HEK293 (cell line): ENCODE measurements around the gene HPX.

Experiments
- CTCF ChIA-PET: fragments of 350-600 bp; formaldehyde crosslinking; extraction: SDS; loops from one replicate; lab custom pipeline; 2021; ENCODE audit warnings: antibody characterized with exemption; lab: Yijun Ruan, JAX
- POLR2A ChIA-PET: fragments of 300-600 bp; formaldehyde crosslinking; extraction: SDS; loops from one replicate; lab custom pipeline; 2020; ENCODE audit warnings: antibody characterized with exemption, inconsistent platforms; lab: Yijun Ruan, JAX
- H3K27ac ChIP-seq: fragments of 200-500 bp; sonication (Bioruptor generic); 2 replicates; pipeline ENCODE4 v1.5.1; 2014; ENCODE audit warnings: low read depth, low read length, control low read depth, inconsistent platforms; ENCODE audit errors: extremely low read depth
- H3K36me3 ChIP-seq, 2 experiments: fragments of 200-500 bp in 1 of 2; sonication (Bioruptor generic) in 1 of 2; 1 replicate in 1 of 2; 2 replicates in 1 of 2; pipeline ENCODE4 v1.5.1; 2014 to 2017; ENCODE audit warnings: inconsistent platforms in 2 of 2, low read length in 2 of 2; ENCODE audit not compliant: control insufficient read depth in 2 of 2, insufficient read depth in 1 of 2
- H3K4me1 ChIP-seq: fragments of 200-500 bp; sonication (Bioruptor generic); 2 replicates; pipeline ENCODE4 v1.5.1; 2014; ENCODE audit warnings: mild to moderate bottlenecking, low read length, inconsistent platforms; ENCODE audit not compliant: control insufficient read depth, insufficient read depth
- H3K4me3 ChIP-seq: 2 replicates; pipeline ENCODE4 v1.5.1; 2011; ENCODE audit warnings: low read depth, mild to moderate bottlenecking, control low read depth, low read length, moderate library complexity
- H3K9me3 ChIP-seq: fragments of 200-500 bp; sonication (Bioruptor generic); 2 replicates; pipeline ENCODE4 v1.5.1; 2014; ENCODE audit warnings: low read depth, low read length, inconsistent platforms; ENCODE audit not compliant: control insufficient read depth, insufficient read depth
- HOXC10 ChIP-seq: sonication (generic); formaldehyde crosslinking; IDR thresholded peaks from 2 replicates; pipeline ENCODE4 v1.8.1; 2023; ENCODE audit warnings: mild to moderate bottlenecking, missing genetic modification reagents
- KLF10 ChIP-seq: fragments of 450-650 bp; IDR thresholded peaks from 2 replicates; pipeline ENCODE4 v1.5.1; 2018; ENCODE audit warnings: missing biosample characterization, mild to moderate bottlenecking, missing genetic modification characterization
- KLF8 ChIP-seq: fragments of 450-650 bp; formaldehyde crosslinking; IDR thresholded peaks from 2 replicates; pipeline ENCODE4 v1.5.1; 2016; ENCODE audit warnings: missing biosample characterization, missing genetic modification characterization
- MZF1 ChIP-seq: fragments of 450-650 bp; formaldehyde crosslinking; IDR thresholded peaks from 2 replicates; pipeline ENCODE4 v1.5.1; 2017; ENCODE audit warnings: missing biosample characterization, missing genetic modification characterization, borderline replicate concordance
- WT1 ChIP-seq: fragments of 450-650 bp; formaldehyde crosslinking; IDR thresholded peaks from 2 replicates; pipeline ENCODE4 v1.5.1; 2016; ENCODE audit warnings: missing biosample characterization, missing genetic modification characterization
- YY2 ChIP-seq: fragments of 450-650 bp; formaldehyde crosslinking; IDR thresholded peaks from 2 replicates; pipeline ENCODE4 v1.5.1; 2016; ENCODE audit warnings: missing biosample characterization, missing genetic modification characterization
- ZBTB17 ChIP-seq: fragments of 450-650 bp; formaldehyde crosslinking; IDR thresholded peaks from 2 replicates; pipeline ENCODE4 v1.5.1; 2016; ENCODE audit warnings: missing biosample characterization, missing genetic modification characterization
- ZEB2 ChIP-seq: fragments of 450-650 bp; formaldehyde crosslinking; IDR thresholded peaks from 2 replicates; pipeline ENCODE4 v1.5.1; 2016; ENCODE audit warnings: missing biosample characterization, missing genetic modification characterization
- ZFP37 ChIP-seq: fragments of 450-650 bp; formaldehyde crosslinking; IDR thresholded peaks from 2 replicates; pipeline ENCODE4 v1.5.1; 2016; ENCODE audit warnings: missing biosample characterization, missing genetic modification characterization
- ZIC2 ChIP-seq: fragments of 450-650 bp; formaldehyde crosslinking; IDR thresholded peaks from 2 replicates; pipeline ENCODE4 v1.5.1; 2016; ENCODE audit warnings: missing biosample characterization, missing genetic modification characterization
- ZNF133 ChIP-seq: fragments of 450-650 bp; formaldehyde crosslinking; IDR thresholded peaks from 2 replicates; pipeline ENCODE4 v1.5.1; 2016; ENCODE audit warnings: missing biosample characterization, missing genetic modification characterization
- ZNF169 ChIP-seq: fragments of 450-650 bp; formaldehyde crosslinking; IDR thresholded peaks from 2 replicates; pipeline ENCODE4 v1.5.1; 2016; ENCODE audit warnings: missing biosample characterization, missing genetic modification characterization
- ZNF184 ChIP-seq: fragments of 450-650 bp; IDR thresholded peaks from 2 replicates; pipeline ENCODE4 v1.5.1; 2018; ENCODE audit warnings: missing biosample characterization, mild to moderate bottlenecking, missing genetic modification characterization
- ZNF274 ChIP-seq, 2 experiments: fragments of 200-500 bp in 1 of 2; fragments of 450-650 bp in 1 of 2; sonication (Bioruptor generic) in 1 of 2; formaldehyde crosslinking in 1 of 2; IDR thresholded peaks; 2 replicates each; pipeline versions ENCODE4 v1.5.1 to v1.6.1; 2014 to 2016; ENCODE audit warnings: borderline replicate concordance in 1 of 2, inconsistent platforms in 1 of 2, low read length in 1 of 2, missing biosample characterization in 1 of 2, missing genetic modification characterization in 1 of 2
- ZNF404 ChIP-seq: fragments of 450-650 bp; formaldehyde crosslinking; IDR thresholded peaks from 2 replicates; pipeline ENCODE4 v1.5.1; 2017; ENCODE audit warnings: missing biosample characterization, missing genetic modification characterization
- ZNF48 ChIP-seq: fragments of 450-650 bp; formaldehyde crosslinking; IDR thresholded peaks from 2 replicates; pipeline ENCODE4 v1.5.1; 2016; ENCODE audit warnings: missing biosample characterization, missing genetic modification characterization
- ZNF521 ChIP-seq: fragments of 450-650 bp; formaldehyde crosslinking; IDR thresholded peaks from 2 replicates; pipeline ENCODE4 v1.5.1; 2017; ENCODE audit warnings: missing biosample characterization, mild to moderate bottlenecking, missing genetic modification characterization
- ZNF548 ChIP-seq: fragments of 450-650 bp; formaldehyde crosslinking; IDR thresholded peaks from 2 replicates; pipeline ENCODE4 v1.5.1; 2016; ENCODE audit warnings: missing biosample characterization, missing genetic modification characterization
- ZNF629 ChIP-seq: fragments of 450-650 bp; formaldehyde crosslinking; IDR thresholded peaks from 2 replicates; pipeline ENCODE4 v1.5.1; 2017; ENCODE audit warnings: missing biosample characterization, missing genetic modification characterization
- ZNF777 ChIP-seq: fragments of 450-650 bp; formaldehyde crosslinking; IDR thresholded peaks from 2 replicates; pipeline ENCODE4 v1.5.1; 2017; ENCODE audit warnings: missing biosample characterization, missing genetic modification characterization, borderline replicate concordance
- ZNF791 ChIP-seq: fragments of 450-650 bp; formaldehyde crosslinking; IDR thresholded peaks from 2 replicates; pipeline ENCODE4 v1.5.1; 2016; ENCODE audit warnings: missing biosample characterization, missing genetic modification characterization
- TF ChIP-seq, protein P1 (sequence below): fragments of 450-650 bp; IDR thresholded peaks from 2 replicates; pipeline ENCODE4 v1.5.1; 2018; ENCODE audit warnings: missing biosample characterization, mild to moderate bottlenecking, missing genetic modification characterization
- TF ChIP-seq, protein P2 (sequence below): fragments of 450-650 bp; formaldehyde crosslinking; IDR thresholded peaks from 2 replicates; pipeline ENCODE4 v1.5.1; 2016; ENCODE audit warnings: missing biosample characterization, missing genetic modification characterization, borderline replicate concordance

HPX gene

DNA sequence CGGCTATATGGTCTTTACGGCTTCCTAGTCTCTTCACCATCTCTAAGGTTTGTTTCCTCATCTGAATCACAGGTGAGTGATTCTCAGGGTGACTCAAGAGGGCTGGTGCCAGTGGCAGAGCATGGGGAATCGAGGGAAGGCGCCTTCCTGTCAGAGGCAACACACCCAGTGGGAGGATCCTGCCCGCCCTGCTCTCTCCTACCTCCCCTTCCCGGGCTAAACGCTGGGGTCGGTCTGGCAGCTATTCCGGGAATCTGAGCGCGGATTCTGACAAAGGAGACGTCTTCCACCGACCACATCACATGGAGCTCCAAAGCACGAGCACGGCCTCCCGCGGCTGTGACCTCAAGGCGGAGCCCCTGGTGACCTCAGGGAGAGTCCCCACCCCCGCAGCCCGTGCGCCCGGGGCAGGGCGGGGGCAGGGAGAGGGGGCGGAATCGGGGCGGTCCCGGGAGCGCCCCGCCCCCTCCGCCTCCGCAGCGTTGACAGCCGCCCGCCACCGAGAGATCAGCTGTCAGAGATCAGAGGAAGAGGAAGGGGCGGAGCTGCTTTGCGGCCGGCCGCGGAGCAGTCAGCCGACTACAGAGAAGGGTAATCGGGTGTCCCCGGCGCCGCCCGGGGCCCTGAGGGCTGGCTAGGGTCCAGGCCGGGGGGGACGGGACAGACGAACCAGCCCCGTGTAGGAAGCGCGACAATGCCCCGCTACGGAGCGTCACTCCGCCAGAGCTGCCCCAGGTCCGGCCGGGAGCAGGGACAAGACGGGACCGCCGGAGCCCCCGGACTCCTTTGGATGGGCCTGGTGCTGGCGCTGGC is 50.7 kb downstream of the HPX start, which contains the start of gene SMPD1 (continued):
- TF ChIP-seq KLF10 (tag by site-specific recombination) (peak; percentile 90), HOXC10 (CRISPR knock-in tag) (0 out of 2 replicates have a peak, but pooled peaks have one; percentile 48), ZNF629 (peak; percentile 78), ZIC2 (tag by site-specific recombination) (peak; percentile 41; the same call in 1 of the 2 replicates), ZNF184 (no peak)

DNA sequence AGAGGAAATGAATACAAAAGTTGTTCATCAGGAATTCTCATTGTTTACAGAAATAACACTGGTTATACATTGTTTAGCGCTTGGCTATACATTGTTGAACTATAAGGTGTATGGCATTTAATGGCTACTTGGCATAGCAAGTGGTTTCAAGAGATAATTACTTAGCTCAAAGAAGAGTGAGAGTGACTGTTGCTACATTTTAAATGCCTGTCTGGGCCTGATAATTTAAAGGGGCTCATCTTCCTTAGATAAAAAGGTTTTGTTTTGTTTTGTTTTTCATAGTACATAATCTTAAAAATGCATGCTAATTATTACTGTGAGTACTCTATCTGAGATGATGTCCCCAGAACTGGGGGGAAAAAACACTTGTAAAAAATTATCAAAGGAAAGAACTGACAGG is 52.0 kb downstream of the HPX start:
- H3K27ac ChIP-seq, result no peak overlapping the region
- ChIA-PET CTCF (interaction anchor here (1.0 to 3.1 kb wide), 2 partner anchors 10 to 26 kb away, joined by 7 to 27 read pairs; no protein-coding TSS in a partner anchor), POLR2A (interaction anchor here (0.9 to 4.6 kb wide), 2 partner anchors 30 to 93 kb away, joined by 3 to 26 read pairs; partner anchors contain the start of genes APBB1, ARFIP2 and TIMM10B)
- no peaks in the 10 kb centered on the region for H3K4me1 ChIP-seq
- H3K9me3 ChIP-seq, result no peaks in the 10 kb centered on the region
- TF ChIP-seq ZNF521 (no peak), ZNF548 (tag by site-specific recombination) (no peak), KLF8 (tag by site-specific recombination) (no peak), ZNF404 (tag by site-specific recombination) (no peak), WT1 (tag by site-specific recombination) (no peak), YY2 (no peak), ZEB2 (no peak), ZBTB17 (tag by site-specific recombination) (no peak)
- H3K36me3 ChIP-seq, result peaks cover 0 to 11% of the 10 kb centered on the region in 2 experiments; a peak in 1 of 3 replicates
- H3K4me3 ChIP-seq, result no peak overlapping the region

DNA sequence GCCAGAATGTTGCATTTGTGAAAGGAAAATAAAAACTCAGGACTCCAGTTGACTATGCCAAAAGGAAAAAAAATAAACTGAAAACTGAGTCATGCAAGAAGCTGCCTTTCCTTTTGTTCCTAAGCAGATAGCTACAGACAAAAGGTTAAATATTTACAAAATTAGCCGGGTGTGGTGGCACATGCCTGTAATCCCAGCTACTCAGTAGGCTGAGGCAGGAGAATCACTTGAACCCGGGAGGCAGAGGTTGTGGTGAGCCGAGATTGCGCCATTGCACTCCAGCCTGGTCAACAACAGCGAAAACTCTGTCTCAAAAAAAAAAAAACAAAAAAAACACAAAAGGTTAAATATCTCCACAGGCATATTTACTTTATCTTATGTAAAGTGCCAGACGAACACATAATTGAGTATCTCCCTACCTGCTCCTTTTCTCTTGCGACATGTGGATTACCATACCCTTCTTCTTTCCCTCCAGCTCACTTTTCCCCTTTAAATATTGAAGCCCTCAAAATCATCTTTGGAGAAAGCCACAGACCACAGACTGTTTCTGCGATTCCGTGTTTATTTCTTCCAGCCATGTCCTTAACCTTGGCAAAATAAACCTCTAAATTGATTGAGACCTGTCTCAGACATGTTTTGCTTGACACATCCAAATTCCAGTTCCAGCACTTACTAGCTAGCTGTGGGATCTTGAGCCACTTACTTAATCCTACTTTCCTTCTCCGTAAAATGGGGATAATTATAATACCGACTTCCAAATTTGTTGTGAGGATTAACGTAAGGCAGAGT is 52.8 kb downstream of the HPX start:
- Histone ChIP-seq H3K4me3 (no peak overlapping the region), H3K27ac (no peak overlapping the region), H3K36me3 (peaks cover 0 to 3% of the 10 kb centered on the region in 2 experiments; a peak in 1 of 3 replicates), H3K9me3 (no peaks in the 10 kb centered on the region), H3K4me1 (no peaks in the 10 kb centered on the region)
- ChIA-PET POLR2A (interaction anchor here (0.6 to 4.6 kb wide), 4 partner anchors 21 to 369 kb away, joined by 3 to 26 read pairs (median 4); partner anchors contain the start of genes APBB1, ARFIP2 and TIMM10B), CTCF (interaction anchor here (0.8 to 3.1 kb wide), 6 partner anchors 9 to 295 kb away, joined by 3 to 27 read pairs (median 6); partner anchors contain the start of gene MRPL17)
- TF ChIP-seq MZF1 (no peak), ZNF791 (tag by site-specific recombination) (no peak), ZNF133 (tag by site-specific recombination) (no peak), ZNF274 (IDR thresholded peaks at IDR 0.05; ENCODE audit: low read length) (no peak), ZNF274 (tag by site-specific recombination; IDR thresholded peaks at IDR 0.05; ENCODE audit: borderline replicate concordance) (no peak), ZNF169 (tag by site-specific recombination) (no peak), ZNF48 (tag by site-specific recombination) (no peak), ZNF777 (tag by site-specific recombination) (no peak), ZFP37 (tag by site-specific recombination) (no peak)
- TF ChIP-seq, protein P1, sequence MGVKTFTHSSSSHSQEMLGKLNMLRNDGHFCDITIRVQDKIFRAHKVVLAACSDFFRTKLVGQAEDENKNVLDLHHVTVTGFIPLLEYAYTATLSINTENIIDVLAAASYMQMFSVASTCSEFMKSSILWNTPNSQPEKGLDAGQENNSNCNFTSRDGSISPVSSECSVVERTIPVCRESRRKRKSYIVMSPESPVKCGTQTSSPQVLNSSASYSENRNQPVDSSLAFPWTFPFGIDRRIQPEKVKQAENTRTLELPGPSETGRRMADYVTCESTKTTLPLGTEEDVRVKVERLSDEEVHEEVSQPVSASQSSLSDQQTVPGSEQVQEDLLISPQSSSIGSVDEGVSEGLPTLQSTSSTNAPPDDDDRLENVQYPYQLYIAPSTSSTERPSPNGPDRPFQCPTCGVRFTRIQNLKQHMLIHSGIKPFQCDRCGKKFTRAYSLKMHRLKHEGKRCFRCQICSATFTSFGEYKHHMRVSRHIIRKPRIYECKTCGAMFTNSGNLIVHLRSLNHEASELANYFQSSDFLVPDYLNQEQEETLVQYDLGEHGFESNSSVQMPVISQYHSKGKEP, result no peak
- TF ChIP-seq, protein P2, sequence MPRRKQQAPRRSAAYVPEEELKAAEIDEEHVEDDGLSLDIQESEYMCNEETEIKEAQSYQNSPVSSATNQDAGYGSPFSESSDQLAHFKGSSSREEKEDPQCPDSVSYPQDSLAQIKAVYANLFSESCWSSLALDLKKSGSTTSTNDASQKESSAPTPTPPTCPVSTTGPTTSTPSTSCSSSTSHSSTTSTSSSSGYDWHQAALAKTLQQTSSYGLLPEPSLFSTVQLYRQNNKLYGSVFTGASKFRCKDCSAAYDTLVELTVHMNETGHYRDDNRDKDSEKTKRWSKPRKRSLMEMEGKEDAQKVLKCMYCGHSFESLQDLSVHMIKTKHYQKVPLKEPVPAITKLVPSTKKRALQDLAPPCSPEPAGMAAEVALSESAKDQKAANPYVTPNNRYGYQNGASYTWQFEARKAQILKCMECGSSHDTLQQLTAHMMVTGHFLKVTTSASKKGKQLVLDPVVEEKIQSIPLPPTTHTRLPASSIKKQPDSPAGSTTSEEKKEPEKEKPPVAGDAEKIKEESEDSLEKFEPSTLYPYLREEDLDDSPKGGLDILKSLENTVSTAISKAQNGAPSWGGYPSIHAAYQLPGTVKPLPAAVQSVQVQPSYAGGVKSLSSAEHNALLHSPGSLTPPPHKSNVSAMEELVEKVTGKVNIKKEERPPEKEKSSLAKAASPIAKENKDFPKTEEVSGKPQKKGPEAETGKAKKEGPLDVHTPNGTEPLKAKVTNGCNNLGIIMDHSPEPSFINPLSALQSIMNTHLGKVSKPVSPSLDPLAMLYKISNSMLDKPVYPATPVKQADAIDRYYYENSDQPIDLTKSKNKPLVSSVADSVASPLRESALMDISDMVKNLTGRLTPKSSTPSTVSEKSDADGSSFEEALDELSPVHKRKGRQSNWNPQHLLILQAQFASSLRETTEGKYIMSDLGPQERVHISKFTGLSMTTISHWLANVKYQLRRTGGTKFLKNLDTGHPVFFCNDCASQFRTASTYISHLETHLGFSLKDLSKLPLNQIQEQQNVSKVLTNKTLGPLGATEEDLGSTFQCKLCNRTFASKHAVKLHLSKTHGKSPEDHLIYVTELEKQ, result no peak
